HG02759 (cell line): ENCODE data around the gene SYNE2.
"Not testable (repeated sequence)": the region's sequence is repeated elsewhere in the genome, so short reads cannot be mapped to it uniquely, and the experiment has no call there.

Source experiments
- ATAC-seq: cut with Tn5 transposase; IDR thresholded peaks from one replicate; pipeline ENCODE4 v1.9.1; 2021; ENCODE audit warnings: mild to moderate bottlenecking, moderate library complexity; ENCODE audit not compliant: unreplicated experiment

The SYNE2 gene

GRCh38 chr14:64008016-64008415 lies 155.2 kb downstream of the SYNE2 start:
- no peak for ATAC-seq

GRCh38 chr14:64012003-64012402 lies 159.2 kb downstream of the SYNE2 start:
- no peak for ATAC-seq

- no peak for ATAC-seq
These were observed 159.9 kb downstream of the SYNE2 start for GRCh38 chr14:64012720-64013119.

- ATAC-seq = no peak
These were observed 172.7 kb downstream of the SYNE2 start for GRCh38 chr14:64025479-64025878.

GRCh38 chr14:64026600-64026999 lies 173.8 kb downstream of the SYNE2 start:
- no peak for ATAC-seq

DNA sequence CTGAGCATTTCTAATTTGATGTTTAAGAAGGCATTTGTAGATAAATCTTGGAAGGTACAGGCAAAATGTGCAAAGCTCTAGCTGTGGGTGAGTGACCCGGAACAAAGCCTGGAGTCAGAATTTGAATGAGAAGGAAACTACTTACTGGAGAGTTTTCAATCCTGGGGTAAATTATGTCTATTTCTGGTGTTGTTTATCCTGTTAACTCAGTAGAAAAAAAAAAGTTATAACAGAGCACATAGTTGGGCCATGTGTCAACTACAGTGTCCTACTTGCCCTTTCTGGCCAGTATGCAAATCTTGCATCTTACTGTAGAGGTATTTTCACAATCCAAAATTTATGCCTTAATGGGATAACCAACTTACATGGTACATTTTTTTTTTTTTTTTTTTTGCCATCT lies 182.3 kb downstream of the SYNE2 start:
- ATAC-seq = no peak

DNA sequence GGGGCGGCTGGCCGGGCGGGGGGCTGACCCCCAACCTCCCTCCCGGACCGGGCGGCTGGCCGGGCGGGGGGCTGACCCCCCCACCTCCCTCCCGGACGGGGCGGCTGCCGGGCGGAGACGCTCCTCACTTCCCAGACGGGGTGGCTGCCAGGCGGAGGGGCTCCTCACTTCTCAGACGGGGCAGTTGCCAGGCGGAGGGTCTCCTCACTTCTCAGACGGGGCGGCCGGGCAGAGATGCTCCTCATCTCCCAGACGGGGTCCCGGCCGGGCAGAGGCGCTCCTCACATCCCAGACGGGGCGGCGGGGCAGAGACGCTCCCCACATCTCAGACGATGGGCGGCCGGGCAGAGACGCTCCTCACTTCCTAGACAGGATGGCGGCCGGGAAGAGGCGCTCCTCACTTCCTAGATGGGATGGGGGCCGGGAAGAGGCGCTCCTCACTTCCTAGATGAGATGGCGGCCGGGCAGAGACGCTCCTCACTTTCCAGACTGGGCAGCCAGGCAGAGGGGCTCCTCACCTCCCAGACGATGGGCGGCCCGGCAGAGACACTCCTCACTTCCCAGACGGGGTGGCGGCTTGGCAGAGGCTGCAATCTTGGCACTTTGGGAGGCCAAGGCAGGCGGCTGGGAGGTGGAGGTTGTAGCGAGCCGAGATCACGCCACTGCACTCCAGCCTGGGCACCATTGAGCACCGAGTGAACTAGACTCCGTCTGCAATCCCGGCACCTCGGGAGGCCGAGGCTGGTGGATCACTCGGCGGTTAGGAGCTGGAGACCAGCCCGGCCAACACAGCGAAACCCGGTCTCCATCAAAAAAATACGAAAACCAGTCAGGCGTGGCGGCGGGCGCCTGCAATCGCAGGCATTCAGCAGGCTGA lies 185.3 kb downstream of the SYNE2 start:
- ATAC-seq = not testable (repeated sequence)

DNA sequence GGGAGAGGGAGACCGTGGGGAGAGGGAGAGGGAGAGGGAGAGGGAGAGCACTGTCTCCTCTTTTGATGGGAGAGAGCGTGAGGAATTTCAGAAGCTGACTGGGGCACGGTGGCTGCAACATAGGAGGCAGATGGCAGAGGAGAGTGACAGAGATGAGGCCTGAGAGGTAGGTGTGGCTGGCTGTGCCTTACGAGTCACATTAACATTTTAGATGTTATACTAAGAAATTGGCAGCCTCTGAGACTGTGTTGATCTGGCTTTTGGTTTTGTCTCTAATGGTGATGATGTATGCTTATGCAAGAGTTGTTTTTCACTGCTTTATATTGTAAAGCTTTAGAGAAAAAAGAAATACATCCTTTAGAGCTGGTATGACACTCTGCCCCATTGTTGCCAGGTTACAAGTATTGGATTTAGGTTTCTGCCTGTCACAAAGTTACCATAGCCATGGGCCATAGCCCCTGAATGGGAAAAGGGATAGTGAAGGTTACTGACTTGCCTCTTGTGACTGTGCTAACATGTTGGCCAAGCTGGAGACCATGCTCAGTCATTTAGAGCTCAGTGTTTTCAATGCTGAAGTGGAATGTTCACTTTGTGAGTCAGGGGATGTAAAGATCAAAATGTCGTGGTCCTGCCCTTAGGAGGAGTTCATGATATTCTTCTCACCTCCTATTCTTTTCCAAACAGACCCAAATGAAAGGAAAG lies 186.2 kb downstream of the SYNE2 start:
- no peak for ATAC-seq

DNA sequence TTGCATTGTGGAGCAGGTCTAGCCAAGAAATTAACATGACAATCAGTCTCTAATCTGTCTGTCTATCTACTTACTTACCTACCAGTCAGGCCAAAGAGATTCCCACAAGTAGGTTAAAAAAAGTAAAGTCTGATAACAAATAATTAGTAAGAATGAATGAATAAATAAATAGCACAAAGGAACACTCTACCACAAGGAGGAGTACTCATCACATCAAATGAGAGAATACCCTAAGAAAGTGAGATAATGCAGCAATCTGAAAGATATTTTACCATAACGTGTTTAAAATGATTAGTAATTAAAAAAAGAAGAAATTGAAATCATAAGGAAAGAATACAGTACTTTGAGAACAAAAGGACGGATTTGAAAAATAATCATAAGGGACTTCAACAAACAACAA lies 187.2 kb downstream of the SYNE2 start:
- no peak for ATAC-seq

- ATAC-seq = not testable (repeated sequence)
These were observed 190.5 kb downstream of the SYNE2 start for GRCh38 chr14:64043296-64043695.

DNA sequence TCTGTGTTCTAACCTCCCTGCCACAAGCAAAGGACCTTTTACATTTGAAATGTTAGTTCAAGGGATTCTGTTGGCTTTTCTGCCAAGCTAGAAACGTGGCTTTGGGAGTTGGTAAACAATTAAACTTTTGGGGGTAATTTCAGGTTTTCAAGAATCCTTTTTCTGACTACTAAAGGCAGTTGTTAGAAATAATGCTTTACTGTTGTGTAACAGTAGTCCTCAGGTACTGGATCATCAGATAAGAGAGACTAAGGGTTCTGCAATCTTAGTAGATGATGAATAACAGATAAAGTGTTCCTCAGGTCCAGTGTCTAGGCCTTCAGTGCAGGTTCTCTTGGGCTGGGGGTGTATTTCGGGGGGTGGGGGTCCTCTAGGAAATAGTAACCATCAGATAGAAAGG lies 192.3 kb downstream of the SYNE2 start:
- no peak for ATAC-seq

- ATAC-seq = no peak
These were observed 197.0 kb downstream of the SYNE2 start for GRCh38 chr14:64049616-64050381.

GRCh38 chr14:64053694-64054669 lies 201.2 kb downstream of the SYNE2 start:
- no peak for ATAC-seq

DNA sequence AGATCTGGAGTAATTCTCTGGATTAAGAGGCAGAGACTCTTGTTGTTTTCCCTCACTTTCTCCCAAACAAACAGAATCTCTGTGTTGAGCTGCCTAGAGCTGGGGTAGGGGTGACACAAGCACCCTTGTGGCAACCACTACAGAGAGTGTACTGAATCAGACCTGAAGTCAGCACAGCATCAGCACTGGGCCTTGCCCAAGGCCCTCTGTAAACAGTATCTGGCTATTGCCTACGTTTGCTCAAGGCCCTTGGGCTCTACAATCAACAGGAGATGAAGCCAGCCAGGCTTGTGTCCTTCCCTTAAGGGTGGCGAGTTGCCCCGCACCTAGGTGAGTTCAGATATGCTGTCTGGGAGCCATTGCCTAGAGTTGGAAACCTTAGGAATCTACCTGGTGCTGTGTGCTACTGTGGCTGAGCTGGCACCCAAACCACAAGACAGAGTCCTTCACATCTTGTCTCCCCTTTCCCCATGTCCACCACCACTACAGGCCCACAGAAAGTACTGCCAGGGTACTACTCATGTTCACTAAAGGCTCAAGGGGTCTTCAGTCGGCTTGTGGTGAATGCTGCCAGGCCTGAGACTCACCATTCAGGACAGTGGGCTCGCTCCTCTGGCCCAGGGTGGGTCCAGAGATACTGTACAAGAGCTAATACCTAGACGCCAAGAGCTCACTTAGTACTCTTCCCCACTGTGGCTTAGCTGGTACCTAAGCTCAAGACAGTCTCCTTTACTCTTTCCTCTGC lies 206.8 kb downstream of the SYNE2 start:
- ATAC-seq = no peak

DNA sequence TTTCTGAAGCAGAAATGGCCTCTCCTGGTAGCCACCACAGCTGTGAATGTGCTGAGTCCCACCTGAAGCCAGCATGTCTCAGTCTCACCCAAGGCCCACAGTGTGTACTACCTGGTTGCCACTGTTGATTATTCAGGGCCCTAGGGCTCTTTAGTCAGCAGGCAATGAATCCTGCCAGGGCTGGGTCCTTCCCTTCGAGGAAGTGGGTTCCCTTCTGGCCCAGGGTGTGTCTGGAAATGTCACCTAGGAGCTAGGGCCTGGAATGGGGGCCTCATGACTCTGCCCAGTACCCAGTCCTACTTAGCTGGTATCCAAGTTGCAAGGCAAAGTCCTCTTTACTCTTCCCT lies 207.4 kb downstream of the SYNE2 start:
- ATAC-seq = no peak

DNA sequence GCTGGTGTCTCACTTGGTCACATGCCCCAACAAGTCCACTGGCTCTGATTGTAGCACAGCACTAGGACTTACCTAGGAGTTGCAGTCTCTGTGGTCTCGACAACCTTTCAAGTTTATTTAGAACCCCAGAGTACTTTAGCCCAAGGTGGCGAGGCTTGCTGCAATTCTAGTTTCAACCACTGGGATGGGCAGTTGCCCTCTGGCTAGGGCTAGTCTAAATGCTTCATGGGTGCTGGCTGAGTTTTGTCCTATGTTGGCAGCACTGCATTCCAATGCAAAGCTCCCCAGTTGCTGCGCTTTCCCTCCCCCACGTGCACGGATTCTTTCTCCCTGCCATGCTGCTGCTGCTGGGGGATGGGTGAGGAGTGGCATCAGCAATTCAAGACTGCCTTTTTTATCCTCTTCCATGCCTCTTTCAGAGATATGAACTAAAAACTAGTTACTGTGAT lies 207.9 kb downstream of the SYNE2 start:
- no peak for ATAC-seq

- no peak for ATAC-seq
These were observed 208.3 kb downstream of the SYNE2 start for GRCh38 chr14:64061115-64061514.

- ATAC-seq = no peak
These were observed 208.9 kb downstream of the SYNE2 start for GRCh38 chr14:64061706-64062105.

DNA sequence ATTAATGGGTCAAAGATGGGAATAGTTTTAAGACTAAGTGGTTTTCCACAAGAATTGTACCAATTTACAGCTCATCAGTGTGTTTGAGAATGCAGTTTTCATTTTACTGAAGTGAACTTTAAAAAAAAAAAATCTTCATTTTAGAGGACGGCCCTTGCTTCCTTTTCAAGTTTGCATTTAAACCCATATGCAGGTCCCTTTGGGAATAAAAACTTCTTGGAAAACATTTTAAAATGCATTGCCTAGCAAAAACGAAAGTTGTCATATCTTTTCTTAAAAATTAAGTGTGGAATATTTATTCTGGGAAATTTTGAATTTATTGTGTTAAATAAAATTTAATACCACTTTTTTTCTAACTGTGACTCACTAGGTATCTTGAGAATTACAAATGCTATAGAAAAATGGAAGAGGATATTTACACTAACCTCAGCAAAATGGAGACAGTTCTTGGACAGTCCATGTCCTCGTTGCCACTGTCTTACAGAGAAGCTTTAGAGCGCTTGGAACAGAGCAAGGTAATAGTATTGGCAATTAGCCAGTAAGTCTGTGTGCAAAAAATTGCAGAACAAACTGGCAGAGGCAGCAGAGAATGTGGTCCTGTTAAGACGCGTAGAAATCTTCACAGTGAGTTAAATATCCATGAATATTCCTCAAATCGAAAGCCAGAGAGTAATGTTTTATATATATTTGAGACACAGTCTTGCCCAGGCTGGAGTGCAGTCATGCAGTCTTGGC lies 209.7 kb downstream of the SYNE2 start:
- ATAC-seq = no peak
